CD1c-positive myeloid dendritic cell (primary cell): ENCODE data around the gene CELF1.

Experiments
- DNase-seq: peaks from one replicate; pipeline ENCODE4 v3.0.0-alpha.2; 2016; ENCODE audit errors: extremely low spot score

The CELF1 gene

DNA sequence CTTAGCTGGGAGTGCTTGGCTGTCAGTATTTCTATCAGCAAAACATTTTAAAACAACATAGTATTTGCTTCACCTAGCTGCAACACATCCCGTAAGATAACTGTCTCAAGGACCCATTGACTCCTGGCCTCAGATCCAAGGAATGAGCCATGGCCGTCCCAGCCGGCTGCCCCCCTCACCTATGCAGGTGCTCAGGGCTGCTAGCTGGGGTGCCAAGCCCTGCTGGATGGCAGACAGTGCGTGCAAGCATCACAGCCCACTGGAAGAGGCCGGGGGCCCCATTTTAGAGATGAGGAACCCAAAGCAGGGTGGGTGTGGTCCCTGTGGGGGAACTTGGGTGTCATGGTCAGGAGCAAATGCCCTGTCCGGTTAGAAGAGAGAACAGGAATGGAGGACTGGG lies 135.2 kb downstream of the CELF1 start:
- DNase-seq = no peak

DNA sequence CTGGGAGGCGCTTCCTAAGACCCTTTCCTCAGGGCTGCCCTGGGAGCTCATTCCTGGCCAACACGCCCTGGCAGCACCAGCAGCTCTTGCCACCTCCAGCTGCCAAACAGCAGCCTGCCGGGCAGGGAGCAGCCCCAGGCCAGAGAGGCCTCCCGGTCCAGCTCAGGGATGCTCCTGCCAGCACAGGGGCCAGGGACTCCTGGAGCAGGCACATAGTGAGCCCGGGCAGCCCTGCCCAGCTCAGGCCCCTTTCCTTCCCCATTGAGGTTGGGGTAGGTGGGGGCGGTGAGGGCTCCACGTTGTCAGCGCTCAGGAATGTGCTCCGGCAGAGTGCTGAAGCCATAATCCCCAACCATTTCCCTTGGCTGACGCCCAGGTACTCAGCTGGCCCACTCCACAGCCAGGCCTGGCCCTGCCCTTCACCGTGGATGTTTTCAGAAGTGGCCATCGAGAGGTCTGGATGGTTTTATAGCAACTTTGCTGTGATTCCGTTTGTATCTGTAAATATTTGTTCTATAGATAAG lies 136.9 kb downstream of the CELF1 start:
- no peak for DNase-seq
